Head of caudate nucleus (tissue), 42 donors: Measurements from ENCODE around the gene CDCA3.
A peak's percentile ranks its signal among the peaks of the same experiment; 100 is the strongest.

Source experiments
- DNase-seq, 42 donors: peaks; one replicate each; pipeline versions ENCODE4 v3.0.0 to v3.0.0-alpha.2; 2020 to 2021; ENCODE audit warnings: mixed read lengths in 7 of 42
- intact Hi-C: fragments of 100-400 bp; cut with DNase I; formaldehyde crosslinking; loops from one replicate; pipeline ENCODE4 v1.15.0; 2022

Gene CDCA3

GRCh38 chr12:6839482-6840201 lies 11.4 kb downstream of the CDCA3 start:
- DNase-seq, result peak in 1 of 42 donors; percentile 49

GRCh38 chr12:6838854-6839253 lies 12.2 kb downstream of the CDCA3 start:
- intact Hi-C loops, result no loop called here

More at GRCh38 chr12:6839482-6840201, 11.4 kb downstream of the CDCA3 start:
- intact Hi-C loops, result no loop called here

GRCh38 chr12:6837370-6838060 lies 13.6 kb downstream of the CDCA3 start:
- intact Hi-C loops, result no loop called here
- no peak for DNase-seq

More at GRCh38 chr12:6838854-6839253, 12.2 kb downstream of the CDCA3 start:
- no peak for DNase-seq

GRCh38 chr12:6836851-6837250 lies 14.2 kb downstream of the CDCA3 start:
- intact Hi-C loops, result no loop called here
- no peak for DNase-seq

GRCh38 chr12:6834873-6835272 lies 16.2 kb downstream of the CDCA3 start:
- intact Hi-C loops, result no loop called here
- DNase-seq, result peak in 30 of 42 donors; percentile 31 to 88 (median 60)

GRCh38 chr12:6834254-6834653 lies 16.8 kb downstream of the CDCA3 start:
- no peak for DNase-seq
- intact Hi-C loops, result no loop called here

- no peak for DNase-seq
- intact Hi-C loops, result no loop called here
These were observed 17.7 kb downstream of the CDCA3 start for GRCh38 chr12:6833189-6833890.

GRCh38 chr12:6832125-6832524 lies 19.0 kb downstream of the CDCA3 start:
- no peak for DNase-seq
- intact Hi-C loops, result no loop called here

GRCh38 chr12:6831450-6831995 lies 19.6 kb downstream of the CDCA3 start:
- DNase-seq, result no peak
- intact Hi-C loops, result no loop called here

GRCh38 chr12:6830999-6831398 lies 20.1 kb downstream of the CDCA3 start:
- intact Hi-C loops, result no loop called here
- DNase-seq, result no peak

GRCh38 chr12:6830286-6830890 lies 20.7 kb downstream of the CDCA3 start:
- DNase-seq, result no peak
- intact Hi-C loops, result no loop called here

GRCh38 chr12:6829536-6830220 lies 21.4 kb downstream of the CDCA3 start:
- peak in 2 of 42 donors; percentile 26 to 53 for DNase-seq
- intact Hi-C loops, result loop anchor here (5.0 kb wide), 1 partner anchor 77 kb away; the partner anchor contains the start of gene MLF2

- peak in 33 of 42 donors; percentile 22 to 81 (median 56) for DNase-seq
- intact Hi-C loops, result loop anchor here (5.0 kb wide), 1 partner anchor 77 kb away; the partner anchor contains the start of gene MLF2
These were observed 22.1 kb downstream of the CDCA3 start for GRCh38 chr12:6828781-6829535.

- intact Hi-C loops, result loop anchor here (5.0 kb wide), 1 partner anchor 76 kb away; the partner anchor contains the start of gene MLF2
- peak in 32 of 42 donors; percentile 19 to 73 (median 54) for DNase-seq
These were observed 22.9 kb downstream of the CDCA3 start, which contains the start of gene P3H3 for GRCh38 chr12:6827982-6828780. TSS of gene P3H3 (plus strand) at chr12:6828407. CDS start at chr12:6828441, 34 bp downstream.

GRCh38 chr12:6827437-6827911 lies 23.6 kb downstream of the CDCA3 start:
- intact Hi-C loops, result loop anchor here (5.0 kb wide), 1 partner anchor 75 kb away; the partner anchor contains the start of gene MLF2
- DNase-seq, result peak; percentile 60 to 93 (median 84)

GRCh38 chr12:6826734-6827436 lies 24.2 kb downstream of the CDCA3 start:
- no peak for DNase-seq
- intact Hi-C loops, result loop anchor here (5.0 kb wide), 1 partner anchor 75 kb away; the partner anchor contains the start of gene MLF2
